ENCODE data around the gene PKP1.

- TF ChIP-seq, protein P1, sequence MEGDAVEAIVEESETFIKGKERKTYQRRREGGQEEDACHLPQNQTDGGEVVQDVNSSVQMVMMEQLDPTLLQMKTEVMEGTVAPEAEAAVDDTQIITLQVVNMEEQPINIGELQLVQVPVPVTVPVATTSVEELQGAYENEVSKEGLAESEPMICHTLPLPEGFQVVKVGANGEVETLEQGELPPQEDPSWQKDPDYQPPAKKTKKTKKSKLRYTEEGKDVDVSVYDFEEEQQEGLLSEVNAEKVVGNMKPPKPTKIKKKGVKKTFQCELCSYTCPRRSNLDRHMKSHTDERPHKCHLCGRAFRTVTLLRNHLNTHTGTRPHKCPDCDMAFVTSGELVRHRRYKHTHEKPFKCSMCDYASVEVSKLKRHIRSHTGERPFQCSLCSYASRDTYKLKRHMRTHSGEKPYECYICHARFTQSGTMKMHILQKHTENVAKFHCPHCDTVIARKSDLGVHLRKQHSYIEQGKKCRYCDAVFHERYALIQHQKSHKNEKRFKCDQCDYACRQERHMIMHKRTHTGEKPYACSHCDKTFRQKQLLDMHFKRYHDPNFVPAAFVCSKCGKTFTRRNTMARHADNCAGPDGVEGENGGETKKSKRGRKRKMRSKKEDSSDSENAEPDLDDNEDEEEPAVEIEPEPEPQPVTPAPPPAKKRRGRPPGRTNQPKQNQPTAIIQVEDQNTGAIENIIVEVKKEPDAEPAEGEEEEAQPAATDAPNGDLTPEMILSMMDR (IDR thresholded peaks at IDR 0.05; ENCODE audit: extremely low read depth in 1 of 2, insufficient read depth in 1 of 2, low read depth in 1 of 2, low read length in 2 of 2): no peak
- TF ChIP-seq MAX (IDR thresholded peaks at IDR 0.05; ENCODE audit: insufficient read depth, insufficient read length): no peak
- no peak for TF ChIP-seq POLR2AphosphoS5 (IDR thresholded peaks at IDR 0.05; ENCODE audit: insufficient read depth, low read depth, low read length)
- TF ChIP-seq POLR2A (IDR thresholded peaks at IDR 0.05; ENCODE audit: low read depth, low read length): no peak
- TF ChIP-seq GATA2 (IDR thresholded peaks at IDR 0.05; ENCODE audit: insufficient read depth, insufficient read length, low read depth, low read length): no peak
- no peak for TF ChIP-seq EZH2 (IDR thresholded peaks at IDR 0.05; ENCODE audit: borderline replicate concordance, low read depth, low read length, severe bottlenecking)
- no peak for TF ChIP-seq MYC (IDR thresholded peaks at IDR 0.05; ENCODE audit: low read depth, low read length)
- TF ChIP-seq JUN (IDR thresholded peaks at IDR 0.05; ENCODE audit: borderline replicate concordance, insufficient read depth, insufficient read length, low read depth): no peak
- TF ChIP-seq FOS (IDR thresholded peaks at IDR 0.05; ENCODE audit: borderline replicate concordance, insufficient read depth, low read length): no peak
These were observed 76.5 kb downstream of the PKP1 start for GRCh38 chr1:201359873-201360210.
